ENCODE measurements around the gene MIEN1.

MIEN1 gene

GRCh38 chr17:39744836-39745215 is 14.5 kb upstream of the MIEN1 start:
- TF ChIP-seq TAF1 (IDR thresholded peaks at IDR 0.05; ENCODE audit: borderline replicate concordance, low read depth, low read length) (no peak), POLR2AphosphoS5 (IDR thresholded peaks at IDR 0.05; ENCODE audit: low read depth, low read length) (no peak), POLR2A (IDR thresholded peaks at IDR 0.05; ENCODE audit: low read depth, low read length) (no peak)
- DNase-seq (ENCODE audit: insufficient read length) (no peak), FAIRE-seq (no peak)

GRCh38 chr17:39744075-39744835 is 13.9 kb upstream of the MIEN1 start:
- DNase-seq (ENCODE audit: insufficient read length) (no peak), FAIRE-seq (no peak)
- TF ChIP-seq POLR2AphosphoS5 (IDR thresholded peaks at IDR 0.05; ENCODE audit: low read depth, low read length) (no peak), POLR2A (IDR thresholded peaks at IDR 0.05; ENCODE audit: low read depth, low read length) (no peak)

GRCh38 chr17:39742856-39743436 is 12.6 kb upstream of the MIEN1 start:
- TF ChIP-seq TAF1 (IDR thresholded peaks at IDR 0.05; ENCODE audit: borderline replicate concordance, low read depth, low read length) (no peak), POLR2AphosphoS5 (IDR thresholded peaks at IDR 0.05; ENCODE audit: low read depth, low read length) (no peak), POLR2A (IDR thresholded peaks at IDR 0.05; ENCODE audit: low read depth, low read length) (no peak)
- DNase-seq (ENCODE audit: insufficient read length) (no peak), FAIRE-seq (no peak)

GRCh38 chr17:39742126-39742855 is 12.0 kb upstream of the MIEN1 start:
- TF ChIP-seq POLR2AphosphoS5 (IDR thresholded peaks at IDR 0.05; ENCODE audit: low read depth, low read length), result no peak
- no peak for TF ChIP-seq POLR2A (IDR thresholded peaks at IDR 0.05; ENCODE audit: low read depth, low read length)
- TF ChIP-seq TAF1 (IDR thresholded peaks at IDR 0.05; ENCODE audit: borderline replicate concordance, low read depth, low read length), result no peak
- FAIRE-seq (no peak), DNase-seq (ENCODE audit: insufficient read length) (no peak)

GRCh38 chr17:39740357-39741111 is 10.2 kb upstream of the MIEN1 start:
- TF ChIP-seq POLR2A (IDR thresholded peaks at IDR 0.05; ENCODE audit: low read depth, low read length) (no peak), POLR2AphosphoS5 (IDR thresholded peaks at IDR 0.05; ENCODE audit: low read depth, low read length) (no peak), TAF1 (IDR thresholded peaks at IDR 0.05; ENCODE audit: borderline replicate concordance, low read depth, low read length) (no peak)
- FAIRE-seq (no peak), DNase-seq (ENCODE audit: insufficient read length) (peak; percentile 13)

GRCh38 chr17:39739885-39740356 is 9.6 kb upstream of the MIEN1 start:
- FAIRE-seq (no peak), DNase-seq (ENCODE audit: insufficient read length) (no peak)
- TF ChIP-seq TAF1 (IDR thresholded peaks at IDR 0.05; ENCODE audit: borderline replicate concordance, low read depth, low read length) (no peak), POLR2A (IDR thresholded peaks at IDR 0.05; ENCODE audit: low read depth, low read length) (no peak), POLR2AphosphoS5 (IDR thresholded peaks at IDR 0.05; ENCODE audit: low read depth, low read length) (no peak)

- DNase-seq (ENCODE audit: insufficient read length) (no peak), FAIRE-seq (no peak)
- TF ChIP-seq TAF1 (IDR thresholded peaks at IDR 0.05; ENCODE audit: borderline replicate concordance, low read depth, low read length) (no peak), POLR2A (IDR thresholded peaks at IDR 0.05; ENCODE audit: low read depth, low read length) (no peak), POLR2AphosphoS5 (IDR thresholded peaks at IDR 0.05; ENCODE audit: low read depth, low read length) (no peak)
These were observed 8.9 kb upstream of the MIEN1 start for GRCh38 chr17:39738983-39739884.

- TF ChIP-seq POLR2A (IDR thresholded peaks at IDR 0.05; ENCODE audit: low read depth, low read length) (no peak), POLR2AphosphoS5 (IDR thresholded peaks at IDR 0.05; ENCODE audit: low read depth, low read length) (no peak), TAF1 (IDR thresholded peaks at IDR 0.05; ENCODE audit: borderline replicate concordance, low read depth, low read length) (no peak)
- FAIRE-seq (peak; percentile 79), DNase-seq (ENCODE audit: insufficient read length) (peak; percentile 67)
These were observed 8.2 kb upstream of the MIEN1 start for GRCh38 chr17:39738568-39738901.

- DNase-seq (ENCODE audit: insufficient read length) (no peak), FAIRE-seq (peak; percentile 33)
- TF ChIP-seq POLR2A (IDR thresholded peaks at IDR 0.05; ENCODE audit: low read depth, low read length) (no peak), TAF1 (IDR thresholded peaks at IDR 0.05; ENCODE audit: borderline replicate concordance, low read depth, low read length) (no peak), POLR2AphosphoS5 (IDR thresholded peaks at IDR 0.05; ENCODE audit: low read depth, low read length) (no peak)
These were observed 7.6 kb upstream of the MIEN1 start, which contains the start of gene GRB7 for GRCh38 chr17:39737760-39738567. Gene GRB7 (plus strand): TSS chr17:39737938. CDS start chr17:39742302, 4,364 bp downstream.

Data from GM12892 (cell line).